ENCODE results near the gene RAI14. TPM values are rescaled to one million over a fixed set of nuclear protein-coding genes. Genes with fewer than 3 reads are reported as not detected.

The RAI14 gene
- total RNA-seq, 1 donor from 2014 or later: 127 TPM

DNA sequence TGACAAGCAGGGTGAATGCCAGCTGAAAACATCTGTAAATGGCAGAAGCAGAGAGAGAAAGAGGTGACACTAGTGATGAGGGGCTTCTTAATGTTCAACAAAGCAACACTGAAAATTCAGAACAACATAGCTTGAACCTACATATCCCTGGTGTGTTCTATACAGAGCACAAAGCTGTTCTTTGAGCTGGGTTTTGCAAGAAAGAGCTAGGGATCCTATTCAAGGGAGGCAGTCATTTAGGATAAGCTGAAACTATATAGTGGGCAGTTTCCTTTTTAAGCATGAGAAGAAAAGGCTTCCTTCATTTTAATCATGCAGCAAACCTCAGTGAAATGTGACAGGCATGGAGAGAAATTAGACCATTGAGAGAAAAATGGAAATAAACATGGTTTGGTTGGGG lies 45.6 kb upstream of the RAI14 start:
- no peaks in the 10 kb centered on the region for H3K9me3 Mint-ChIP-seq (ENCODE audit: unreplicated experiment)
- H3K4me3 Mint-ChIP-seq (ENCODE audit: unreplicated experiment): no peak overlapping the region

DNA sequence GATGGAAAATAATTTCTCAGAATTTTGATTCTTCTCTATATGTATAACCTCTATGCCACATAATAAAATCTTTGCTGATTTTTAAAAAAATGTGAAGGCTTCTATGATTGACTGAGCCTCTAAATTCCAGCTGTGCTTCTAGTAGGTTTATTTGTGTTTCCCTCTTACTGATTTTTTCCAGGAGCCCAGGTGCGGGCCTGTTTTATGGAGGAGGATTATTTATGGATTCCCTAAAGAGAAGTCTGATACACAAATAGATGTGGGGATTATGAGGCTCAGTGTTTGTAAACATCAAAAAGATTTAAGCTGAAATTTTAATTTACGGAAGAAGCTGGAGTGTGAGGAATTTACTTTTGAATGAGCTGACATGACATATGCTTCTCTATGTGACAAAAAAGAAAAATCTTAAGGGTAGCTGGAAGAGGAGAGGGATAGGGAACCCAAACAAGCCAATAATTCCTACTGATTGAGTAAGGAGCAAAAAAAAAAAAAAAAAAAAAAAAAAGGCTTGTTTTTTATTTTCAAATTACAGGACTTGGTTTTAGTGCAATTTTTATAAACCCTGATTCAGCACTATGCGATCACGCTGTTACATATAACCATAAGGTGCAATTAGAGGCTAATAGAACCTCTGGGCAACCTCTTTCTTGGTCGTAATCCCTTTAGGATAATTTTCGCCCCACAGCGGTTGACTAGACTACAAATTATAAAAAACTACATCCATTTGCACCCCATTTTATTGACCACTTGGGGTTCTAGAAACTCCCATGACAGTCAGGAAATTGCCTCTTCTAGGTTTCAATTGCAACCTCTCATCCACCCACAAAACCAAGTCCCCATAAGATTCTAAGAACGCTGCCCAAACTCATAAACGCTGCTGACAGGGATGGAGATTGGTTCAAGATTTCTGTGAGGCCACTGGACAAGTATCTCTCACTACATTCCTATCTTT lies 44.4 kb upstream of the RAI14 start:
- no peak for DNase-seq (ENCODE audit: low spot score)
- Mint-ChIP-seq H3K4me3 (ENCODE audit: unreplicated experiment) (no peak overlapping the region), H3K4me1 (ENCODE audit: unreplicated experiment) (no peaks in the 10 kb centered on the region), H3K27ac (ENCODE audit: unreplicated experiment) (no peak overlapping the region), H3K36me3 (ENCODE audit: low read depth, unreplicated experiment) (no peaks in the 10 kb centered on the region), H3K27me3 (ENCODE audit: unreplicated experiment) (no peaks in the 10 kb centered on the region), H3K9me3 (ENCODE audit: unreplicated experiment) (no peaks in the 10 kb centered on the region)
- no peak for TF ChIP-seq CTCF (IDR thresholded peaks at IDR 0.05; ENCODE audit: unreplicated experiment)

More for the DNA sequence above, 45.6 kb upstream of the RAI14 start:
- no peak for DNase-seq (ENCODE audit: low spot score)
- H3K36me3 Mint-ChIP-seq (ENCODE audit: low read depth, unreplicated experiment): no peaks in the 10 kb centered on the region
- no peak for TF ChIP-seq CTCF (IDR thresholded peaks at IDR 0.05; ENCODE audit: unreplicated experiment)
- H3K4me1 Mint-ChIP-seq (ENCODE audit: unreplicated experiment): no peaks in the 10 kb centered on the region
- H3K27me3 Mint-ChIP-seq (ENCODE audit: unreplicated experiment): no peaks in the 10 kb centered on the region
- no peak overlapping the region for H3K27ac Mint-ChIP-seq (ENCODE audit: unreplicated experiment)

DNA sequence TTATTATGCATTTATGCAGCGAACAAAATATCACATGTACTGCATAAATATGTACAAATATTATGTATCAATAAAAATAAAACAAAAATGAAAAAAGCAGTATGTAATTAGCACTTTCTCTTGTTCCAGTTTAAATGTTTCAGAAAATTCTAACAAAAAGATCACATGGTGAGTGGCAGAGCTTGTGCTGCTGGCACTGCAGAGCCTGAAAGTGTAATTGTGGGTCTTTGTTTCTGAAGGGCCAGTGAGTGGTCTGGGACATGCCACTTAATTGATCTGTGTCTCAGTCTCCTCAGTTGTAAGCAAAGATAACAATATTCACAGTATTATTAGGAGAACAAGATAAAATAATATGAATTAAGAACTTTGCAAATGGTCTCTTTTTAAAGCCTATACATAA lies 39.5 kb upstream of the RAI14 start:
- Mint-ChIP-seq H3K27me3 (ENCODE audit: unreplicated experiment) (peaks cover 2% of the 10 kb centered on the region), H3K27ac (ENCODE audit: unreplicated experiment) (no peak overlapping the region)

GRCh38 chr5:34618371-34619065 lies 37.6 kb upstream of the RAI14 start:
- H3K4me1 Mint-ChIP-seq (ENCODE audit: unreplicated experiment): peaks cover 3% of the 10 kb centered on the region

More for the DNA sequence above, 39.5 kb upstream of the RAI14 start:
- TF ChIP-seq CTCF (IDR thresholded peaks at IDR 0.05; ENCODE audit: unreplicated experiment): no peak
- Mint-ChIP-seq H3K4me3 (ENCODE audit: unreplicated experiment) (no peak overlapping the region), H3K36me3 (ENCODE audit: low read depth, unreplicated experiment) (no peaks in the 10 kb centered on the region), H3K9me3 (ENCODE audit: unreplicated experiment) (no peaks in the 10 kb centered on the region), H3K4me1 (ENCODE audit: unreplicated experiment) (peaks cover 3% of the 10 kb centered on the region)
- no peak for DNase-seq (ENCODE audit: low spot score)

More at GRCh38 chr5:34618371-34619065, 37.6 kb upstream of the RAI14 start:
- Mint-ChIP-seq H3K27me3 (ENCODE audit: unreplicated experiment) (peaks cover 2% of the 10 kb centered on the region), H3K36me3 (ENCODE audit: low read depth, unreplicated experiment) (no peaks in the 10 kb centered on the region), H3K4me3 (ENCODE audit: unreplicated experiment) (no peak overlapping the region), H3K27ac (ENCODE audit: unreplicated experiment) (no peak overlapping the region), H3K9me3 (ENCODE audit: unreplicated experiment) (no peaks in the 10 kb centered on the region)
- no peak for TF ChIP-seq CTCF (IDR thresholded peaks at IDR 0.05; ENCODE audit: unreplicated experiment)
- DNase-seq (ENCODE audit: low spot score): no peak
